ENCODE measurements around the gene SAFB2. TPM values are rescaled to one million over a fixed set of nuclear protein-coding genes. Genes with fewer than 3 reads are reported as not detected.

SAFB2 gene
- total and polyA plus RNA-seq, 10 of the 15 experiments (the other 5 are each of a cell fraction or from before 2014, with no cell fraction given): 4.5 to 89.2 (median 42.9) TPM

DNA sequence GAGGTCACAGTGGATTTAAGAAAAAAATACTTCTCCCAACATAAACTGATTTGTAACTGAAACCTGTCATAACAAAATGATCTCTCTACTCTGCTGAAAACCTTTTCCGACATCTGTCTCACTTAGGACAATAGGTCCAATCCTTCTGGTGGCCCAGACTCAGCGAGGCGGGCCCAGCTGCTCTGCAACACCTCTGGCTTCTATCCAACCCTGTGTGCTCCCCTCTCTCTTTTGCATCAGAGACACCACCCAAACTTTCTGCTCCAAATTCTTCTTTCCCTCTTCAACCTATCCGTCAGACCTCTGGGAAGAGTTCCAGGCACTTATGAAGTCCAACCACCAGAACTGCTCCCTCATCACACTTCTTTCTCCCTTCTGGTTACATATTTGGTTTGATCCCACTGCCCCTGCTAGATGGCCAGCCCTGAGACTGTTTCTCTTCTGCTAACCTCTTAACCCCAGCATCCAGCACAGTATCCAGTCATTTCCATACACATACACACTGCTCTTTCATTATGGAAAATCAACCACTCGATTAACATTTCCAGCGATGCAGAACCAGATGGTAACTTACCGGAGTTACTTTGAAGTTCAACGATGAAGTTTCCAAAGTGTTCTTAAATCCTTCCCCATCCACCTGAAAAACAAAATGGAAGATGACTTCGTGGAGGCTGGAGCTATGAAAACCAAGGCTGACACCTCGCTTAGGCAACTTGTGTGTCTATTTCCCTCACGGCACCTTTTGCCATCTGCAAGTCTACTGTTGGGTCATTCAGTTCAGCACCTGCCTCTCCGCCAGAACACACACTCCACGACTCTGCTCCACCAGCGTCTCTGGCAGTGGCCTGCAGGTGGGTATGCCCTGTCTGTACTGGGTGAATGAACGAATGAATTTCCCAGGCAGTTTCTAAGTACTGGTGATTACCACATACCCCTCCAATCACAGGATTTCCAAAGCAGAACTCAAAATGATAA, 9.4 kb downstream of the SAFB2 start:
- ChIA-PET POLR2A (interaction anchor here (0.6 to 1.1 kb wide), 2 partner anchors 8 to 107 kb away, joined by 3 to 4 read pairs; partner anchors contain the start of gene LONP1), RAD21 (ENCODE audit: unreplicated experiment) (no interaction called here), CTCF (interaction anchor here (1.0 kb wide), 1 partner anchor 74 kb away, joined by 3 read pairs; no protein-coding TSS in a partner anchor), SMC1A (ENCODE audit: uncharacterized antibody, unreplicated experiment) (no interaction called here)
- ATAC-seq (no peak), DNase-seq (ENCODE audit: low read depth, low spot score) (no peak), FAIRE-seq (no peak)
- in situ Hi-C loops (cut with MboI): no loop called here
- Histone ChIP-seq H2AFZ (ENCODE audit: control insufficient read depth, low read depth, low read length) (no peak overlapping the region), H3K27me3 (replicated peaks in 1 of 2; ENCODE audit: control insufficient read depth in 2 of 2, insufficient read depth in 2 of 2, low read length in 1 of 2) (no peaks in the 10 kb centered on the region), H3K9ac (ENCODE audit: control insufficient read depth, insufficient read depth, low read length) (no peak overlapping the region), H3K79me2 (ENCODE audit: control insufficient read depth, insufficient read depth, low read length) (peaks cover 10% of the 10 kb centered on the region), H4K20me1 (ENCODE audit: control insufficient read depth, insufficient read depth) (no peaks in the 10 kb centered on the region), H3K4me1 (ENCODE audit: control insufficient read depth, insufficient read depth, low read length) (no peaks in the 10 kb centered on the region), H3K27ac (ENCODE audit: control insufficient read depth, insufficient read depth) (no peak overlapping the region), H3K36me3 (ENCODE audit: control insufficient read depth in 2 of 2, insufficient read depth in 2 of 2, low read length in 1 of 2) (peaks cover 23 to 44% of the 10 kb centered on the region in 2 experiments), H3K4me2 (ENCODE audit: control insufficient read depth, insufficient read depth) (no peak overlapping the region), H3K4me3 (no peak overlapping the region), H3K9me3 (replicated peaks; ENCODE audit: control insufficient read depth, insufficient read depth, low read length) (no peaks in the 10 kb centered on the region)
- 96% methylated on average over 15 of the region's 15 CpGs for WGBS (ENCODE audit: insufficient coverage, insufficient replicate concordance, low lambda C conversion rate, missing lambda C conversion rate)
- TF ChIP-seq POLR2AphosphoS5 (IDR thresholded peaks at IDR 0.05; ENCODE audit: low read length) (peak; percentile 41; the same call in 1 of the 2 replicates), FOXK2 (IDR thresholded peaks at IDR 0.05) (no peak), BMI1 (IDR thresholded peaks at IDR 0.05; ENCODE audit: borderline replicate concordance) (no peak), IKZF2 (IDR thresholded peaks at IDR 0.05) (no peak), HDGF (IDR thresholded peaks at IDR 0.05) (no peak), POLR2A (IDR thresholded peaks at IDR 0.05; ENCODE audit: low read depth, low read length) (0 out of 2 replicates have a peak, but pooled peaks have one; percentile 25), EGR1 (IDR thresholded peaks at IDR 0.05; ENCODE audit: borderline replicate concordance in 1 of 2, low read depth in 2 of 2, low read length in 2 of 2) (no peak), SP1 (IDR thresholded peaks at IDR 0.05; ENCODE audit: low read depth, low read length) (no peak), RAD21 (IDR thresholded peaks at IDR 0.05; ENCODE audit: insufficient read depth, low read depth, low read length) (no peak)
- TF ChIP-seq, protein P1, sequence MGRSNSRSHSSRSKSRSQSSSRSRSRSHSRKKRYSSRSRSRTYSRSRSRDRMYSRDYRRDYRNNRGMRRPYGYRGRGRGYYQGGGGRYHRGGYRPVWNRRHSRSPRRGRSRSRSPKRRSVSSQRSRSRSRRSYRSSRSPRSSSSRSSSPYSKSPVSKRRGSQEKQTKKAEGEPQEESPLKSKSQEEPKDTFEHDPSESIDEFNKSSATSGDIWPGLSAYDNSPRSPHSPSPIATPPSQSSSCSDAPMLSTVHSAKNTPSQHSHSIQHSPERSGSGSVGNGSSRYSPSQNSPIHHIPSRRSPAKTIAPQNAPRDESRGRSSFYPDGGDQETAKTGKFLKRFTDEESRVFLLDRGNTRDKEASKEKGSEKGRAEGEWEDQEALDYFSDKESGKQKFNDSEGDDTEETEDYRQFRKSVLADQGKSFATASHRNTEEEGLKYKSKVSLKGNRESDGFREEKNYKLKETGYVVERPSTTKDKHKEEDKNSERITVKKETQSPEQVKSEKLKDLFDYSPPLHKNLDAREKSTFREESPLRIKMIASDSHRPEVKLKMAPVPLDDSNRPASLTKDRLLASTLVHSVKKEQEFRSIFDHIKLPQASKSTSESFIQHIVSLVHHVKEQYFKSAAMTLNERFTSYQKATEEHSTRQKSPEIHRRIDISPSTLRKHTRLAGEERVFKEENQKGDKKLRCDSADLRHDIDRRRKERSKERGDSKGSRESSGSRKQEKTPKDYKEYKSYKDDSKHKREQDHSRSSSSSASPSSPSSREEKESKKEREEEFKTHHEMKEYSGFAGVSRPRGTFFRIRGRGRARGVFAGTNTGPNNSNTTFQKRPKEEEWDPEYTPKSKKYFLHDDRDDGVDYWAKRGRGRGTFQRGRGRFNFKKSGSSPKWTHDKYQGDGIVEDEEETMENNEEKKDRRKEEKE (IDR thresholded peaks at IDR 0.05): no peak
- BruUV-seq (replicated peaks): no TSS peak
- intact Hi-C loops (cut with micrococcal nuclease; ENCODE audit: unreplicated experiment): no loop called here
